Hematopoietic multipotent progenitor cell treated with erythropoietin and hydrocortisone succinate and interleukin-3 and kit ligand, for 6 days (in vitro differentiated cells): Measurements from ENCODE around the gene SYVN1.
"Not testable (repeated sequence)": the region's sequence is repeated elsewhere in the genome, so short reads cannot be mapped to it uniquely, and the experiment has no call there.

ENCODE experiments used
- DNase-seq: peaks from one replicate; pipeline ENCODE4 v3.0.0-alpha.2; 2015

The SYVN1 gene

DNA sequence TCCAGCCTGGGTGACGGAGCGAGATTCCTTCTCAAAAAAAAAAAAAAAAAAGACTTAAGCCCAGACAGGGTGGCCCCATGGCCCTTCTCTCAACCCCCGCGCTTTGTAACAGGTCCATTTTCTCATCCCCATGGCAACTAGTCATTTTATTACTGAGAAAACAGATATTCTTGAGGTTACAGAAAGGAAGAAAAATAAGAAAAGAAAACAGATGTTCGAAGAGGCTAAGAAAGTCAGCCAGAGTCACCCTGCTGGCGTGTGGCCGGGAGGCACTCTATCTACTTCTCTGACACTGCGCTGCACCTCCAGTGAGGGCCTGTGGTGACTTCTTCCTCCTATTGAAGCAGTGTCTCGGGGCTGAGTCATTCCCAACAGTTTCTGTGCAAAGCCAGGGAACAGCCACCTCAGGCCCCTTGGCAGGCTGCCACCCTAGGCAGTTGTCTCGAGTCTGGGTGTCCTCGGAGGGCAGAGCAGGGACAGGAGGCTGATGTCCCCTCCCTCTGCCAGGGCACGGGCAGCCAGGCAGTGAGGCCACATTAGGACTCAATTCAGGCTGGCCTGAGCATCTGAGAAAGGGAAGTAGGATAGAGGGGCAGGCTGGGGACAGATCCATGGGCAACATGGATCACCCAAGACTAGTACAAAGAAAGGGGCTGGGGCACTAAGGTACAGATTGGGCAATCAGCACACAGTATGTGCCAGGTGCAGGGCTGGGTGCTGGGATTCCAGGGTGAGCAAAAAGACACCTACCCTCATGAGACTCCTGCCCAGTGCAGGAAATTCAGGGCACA, 16.4 kb upstream of the SYVN1 start:
- DNase-seq, result peak; percentile 98

DNA sequence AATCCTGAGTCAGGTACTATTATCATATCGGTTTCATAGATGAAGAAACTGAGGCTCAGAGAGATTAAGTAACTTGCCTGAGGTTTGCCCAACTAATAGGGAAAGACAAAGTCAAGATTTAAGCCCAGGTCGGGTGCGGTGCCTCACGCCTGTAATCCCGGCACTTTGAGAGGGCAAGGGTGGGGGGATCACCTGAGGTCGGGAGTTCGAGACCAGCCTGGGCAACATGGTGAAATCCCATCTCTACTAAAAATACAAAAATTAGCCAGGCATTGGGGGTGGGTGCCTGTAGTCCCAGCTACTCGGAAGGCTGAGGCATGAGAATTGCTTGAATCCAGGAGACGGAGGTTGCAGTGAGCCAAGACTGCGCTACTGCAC, 15.8 kb upstream of the SYVN1 start:
- DNase-seq, result not testable (repeated sequence)

GRCh38 chr11:65148657-65149056, 14.3 kb upstream of the SYVN1 start:
- no peak for DNase-seq

- no peak for DNase-seq
These were observed 13.2 kb upstream of the SYVN1 start for GRCh38 chr11:65147352-65148075.

- no peak for DNase-seq
These were observed 7.7 kb upstream of the SYVN1 start for GRCh38 chr11:65141896-65142494.

GRCh38 chr11:65136515-65137096, 2.3 kb upstream of the SYVN1 start:
- DNase-seq, result no peak

DNA sequence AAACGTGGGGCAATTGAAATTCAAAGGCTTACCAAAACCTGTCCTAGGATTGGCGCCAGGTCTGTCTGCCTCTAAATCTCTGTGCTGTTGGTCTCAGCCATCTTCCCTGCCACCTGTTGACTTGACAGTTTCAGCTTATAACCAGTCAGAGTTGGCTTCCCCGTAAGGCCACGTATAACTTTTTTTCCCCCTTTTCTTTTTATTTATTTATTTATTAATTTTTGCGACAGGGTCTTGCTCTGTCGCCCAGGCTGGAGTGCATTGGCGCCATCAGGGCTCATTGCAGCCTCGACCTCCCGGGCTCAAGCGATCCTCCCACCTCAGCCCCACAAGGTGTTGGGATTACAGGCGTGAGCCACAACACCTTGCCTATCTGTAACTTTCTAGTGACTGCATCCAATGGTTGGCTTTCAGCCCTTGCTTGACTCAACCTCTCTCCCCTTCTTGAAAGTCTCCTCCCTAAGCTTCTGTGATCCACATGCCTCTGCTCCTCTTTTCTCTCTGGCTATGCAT, 1.4 kb upstream of the SYVN1 start:
- DNase-seq, result no peak

DNA sequence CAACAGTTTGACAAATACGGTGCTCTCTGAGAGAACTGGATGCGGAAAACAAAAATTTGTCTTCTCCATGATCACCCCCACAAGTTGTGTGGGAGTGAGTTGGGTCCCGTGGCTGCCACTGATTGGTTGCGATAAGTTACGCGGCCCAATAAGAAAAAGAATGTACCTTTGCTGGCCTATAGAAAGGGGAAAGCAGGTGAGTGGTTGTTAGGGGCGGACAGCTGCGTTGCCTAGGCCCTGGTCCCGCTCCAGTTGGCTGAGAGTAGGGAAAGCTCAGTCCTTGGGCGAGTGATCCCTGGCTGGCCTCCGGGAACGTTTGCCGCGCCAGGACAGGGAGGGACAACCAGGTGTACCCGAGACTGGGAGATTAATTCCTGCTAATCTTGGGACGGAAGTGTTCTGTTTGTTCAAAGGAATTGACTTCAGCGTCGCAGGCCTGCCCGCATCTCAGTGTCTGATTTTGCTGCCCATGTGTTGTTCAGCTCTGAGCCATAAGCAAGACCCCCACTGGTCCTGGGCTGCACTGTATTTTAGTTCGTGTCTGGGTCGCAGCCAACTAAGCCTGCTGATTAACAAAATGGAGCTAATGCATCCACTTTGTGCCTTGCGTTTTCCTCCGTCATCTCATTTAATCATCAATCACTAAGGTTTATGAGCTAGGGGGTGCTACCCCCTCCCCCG, 773 bp upstream of the SYVN1 start:
- DNase-seq, result peak; percentile 99

- no peak for DNase-seq
These were observed 595 bp downstream of the SYVN1 start for GRCh38 chr11:65133724-65134123.

- DNase-seq, result peak; percentile 72
These were observed 1.2 kb downstream of the SYVN1 start for GRCh38 chr11:65132988-65133700.

- DNase-seq, result no peak
These were observed 1.9 kb downstream of the SYVN1 start for GRCh38 chr11:65132238-65132987.

DNA sequence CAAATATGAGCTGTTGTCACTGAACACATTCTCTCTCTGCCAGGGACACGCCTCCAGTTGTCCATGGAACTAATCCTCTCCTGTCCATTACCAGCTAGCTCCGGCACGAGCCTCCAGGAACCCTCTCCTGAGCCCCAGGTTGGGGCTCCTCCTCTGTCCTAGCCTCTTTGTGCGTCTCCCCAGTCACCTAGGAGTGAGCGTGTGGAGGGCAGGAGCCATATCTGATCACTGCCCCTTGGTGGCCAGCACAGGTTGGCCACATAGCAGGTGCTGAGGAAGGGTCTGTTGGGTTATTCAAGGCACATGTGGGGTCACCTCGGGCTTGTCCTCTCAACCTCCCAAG, 2.5 kb downstream of the SYVN1 start:
- DNase-seq, result no peak

GRCh38 chr11:65131417-65131776, 2.9 kb downstream of the SYVN1 start:
- DNase-seq, result no peak

GRCh38 chr11:65130631-65131416, 3.5 kb downstream of the SYVN1 start:
- DNase-seq, result no peak

DNA sequence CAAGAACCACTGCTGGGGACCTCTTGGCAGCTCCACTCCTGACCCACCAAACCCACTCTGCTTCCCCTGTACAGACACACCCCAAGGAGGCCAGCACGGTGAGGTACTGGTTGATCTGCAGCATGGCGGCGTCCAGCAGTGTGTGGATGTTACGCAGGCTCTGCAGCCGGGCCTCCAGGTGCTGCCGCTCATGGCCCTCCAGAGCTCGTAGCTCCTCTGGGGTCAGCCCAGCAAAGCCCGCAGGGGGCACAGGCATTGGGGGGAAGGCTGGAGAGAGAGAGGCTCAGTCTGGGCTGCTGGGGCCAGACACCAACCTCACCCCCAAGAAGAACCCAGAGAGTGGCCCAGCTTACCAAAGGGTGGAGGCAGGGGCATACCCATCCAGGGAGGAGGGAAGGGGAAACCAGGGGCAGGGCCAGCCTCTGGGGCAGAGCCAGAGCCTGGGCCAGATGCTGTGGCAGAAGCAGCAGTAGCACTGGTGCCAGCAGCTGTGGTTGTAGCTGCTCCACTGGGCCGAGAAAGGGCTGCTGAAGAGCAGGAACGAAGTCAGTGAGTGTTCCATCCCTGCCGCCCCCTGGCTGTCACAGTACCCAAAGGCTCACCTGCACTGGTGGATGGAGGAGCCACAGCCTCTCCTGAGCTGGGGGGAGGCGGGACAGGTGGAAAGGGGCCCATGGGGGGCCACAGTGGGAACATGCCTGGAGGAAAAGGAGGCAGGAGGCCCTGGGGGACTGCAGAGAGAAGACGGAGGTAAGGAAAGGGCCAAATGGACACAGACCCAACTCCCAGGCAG, 4.5 kb downstream of the SYVN1 start:
- no peak for DNase-seq

GRCh38 chr11:65128182-65129145, 5.9 kb downstream of the SYVN1 start:
- no peak for DNase-seq

DNA sequence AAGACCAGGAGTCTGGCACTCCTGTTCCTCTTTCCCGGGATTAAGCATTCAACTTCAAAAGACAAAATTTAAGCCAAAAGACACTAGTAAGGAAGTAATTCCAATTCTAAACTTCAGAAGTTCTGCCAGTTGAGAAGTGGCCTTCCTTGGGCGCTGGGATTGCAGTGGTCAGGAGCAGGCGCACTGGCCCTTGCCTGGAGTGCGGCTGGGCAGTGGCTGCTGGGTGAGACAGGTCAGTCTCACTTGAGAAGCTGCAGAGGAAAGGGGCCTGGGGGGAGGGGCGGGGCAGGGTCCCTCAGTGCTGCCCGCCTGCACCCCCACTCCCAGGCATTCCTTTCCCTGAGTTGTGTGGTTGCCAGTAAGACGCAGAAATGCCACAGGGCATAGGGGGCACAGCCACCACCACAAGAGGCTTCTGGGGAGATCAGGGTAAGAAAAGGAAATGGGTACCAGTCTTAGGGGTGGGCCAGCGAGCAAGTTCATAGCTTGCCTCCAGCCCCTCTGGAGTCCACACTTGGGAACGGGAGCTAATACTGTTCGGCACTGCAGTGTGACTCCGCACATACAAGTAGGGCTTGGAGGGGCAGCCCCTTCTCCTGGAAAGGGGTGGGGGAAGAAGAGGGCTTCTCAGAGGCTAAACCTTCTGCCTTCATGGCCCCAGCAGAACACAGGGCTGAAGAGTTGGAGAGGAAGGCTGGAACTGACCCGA, 6.7 kb downstream of the SYVN1 start:
- no peak for DNase-seq
